Parathyroid adenoma (tissue), 2 donors: ENCODE results near the gene TRDN.
"Not testable (repeated sequence)": the region's sequence is repeated elsewhere in the genome, so short reads cannot be mapped to it uniquely, and the experiment has no call there.

Source experiments
- H2AFZ ChIP-seq: fragments of 300-600 bp; sonication (generic); one replicate; pipeline ENCODE4 v1.7.0; 2017; ENCODE audit warnings: antibody characterized with exemption, mild to moderate bottlenecking
- H3K27ac ChIP-seq: fragments of 300-600 bp; sonication (generic); one replicate; pipeline ENCODE4 v1.7.0; 2017
- H3K27me3 ChIP-seq: fragments of 300-600 bp; sonication (generic); one replicate; pipeline ENCODE4 v1.7.0; 2017; ENCODE audit warnings: low read length; ENCODE audit not compliant: control insufficient read depth, insufficient read depth
- H3K36me3 ChIP-seq: fragments of 300-600 bp; sonication (generic); one replicate; pipeline ENCODE4 v1.7.0; 2017; ENCODE audit warnings: low read length; ENCODE audit not compliant: control insufficient read depth, insufficient read depth
- H3K4me1 ChIP-seq: fragments of 300-600 bp; sonication (generic); one replicate; pipeline ENCODE4 v1.7.0; 2017; ENCODE audit warnings: control low read depth
- H3K4me2 ChIP-seq: fragments of 300-600 bp; sonication (generic); one replicate; pipeline ENCODE4 v1.7.0; 2017; ENCODE audit warnings: low read length
- H3K4me3 ChIP-seq: fragments of 300-600 bp; sonication (generic); one replicate; pipeline ENCODE4 v1.7.0; 2017; ENCODE audit warnings: low read depth, low read length
- H3K79me2 ChIP-seq: fragments of 300-600 bp; sonication (generic); one replicate; pipeline ENCODE4 v1.7.0; 2017; ENCODE audit warnings: control low read depth
- H3K9ac ChIP-seq: fragments of 300-600 bp; sonication (generic); one replicate; pipeline ENCODE4 v1.7.0; 2017; ENCODE audit warnings: mild to moderate bottlenecking
- H3K9me3 ChIP-seq: fragments of 300-600 bp; sonication (generic); one replicate; pipeline ENCODE4 v1.7.0; 2017; ENCODE audit warnings: low read length; ENCODE audit not compliant: control insufficient read depth
- CTCF ChIP-seq: fragments of 300-600 bp; sonication (generic); IDR thresholded peaks from one replicate; pipeline ENCODE4 v1.7.0; 2017; ENCODE audit warnings: antibody characterized with exemption, mild to moderate bottlenecking
- donor health status: primary hyperparathyroidism.

TRDN gene

GRCh38 chr6:123329337-123329736 lies 307.4 kb downstream of the TRDN start:
- TF ChIP-seq CTCF, result no peak
- no peak overlapping the region for H3K4me3 ChIP-seq
- H3K4me1 ChIP-seq, result no peaks in the 10 kb centered on the region
- H2AFZ ChIP-seq, result no peak overlapping the region
- no peaks in the 10 kb centered on the region for H3K36me3 ChIP-seq
- no peak overlapping the region for H3K9ac ChIP-seq
- no peaks in the 10 kb centered on the region for H3K79me2 ChIP-seq
- no peaks in the 10 kb centered on the region for H3K27me3 ChIP-seq
- no peaks in the 10 kb centered on the region for H3K9me3 ChIP-seq
- H3K27ac ChIP-seq, result no peak overlapping the region
- no peak overlapping the region for H3K4me2 ChIP-seq

DNA sequence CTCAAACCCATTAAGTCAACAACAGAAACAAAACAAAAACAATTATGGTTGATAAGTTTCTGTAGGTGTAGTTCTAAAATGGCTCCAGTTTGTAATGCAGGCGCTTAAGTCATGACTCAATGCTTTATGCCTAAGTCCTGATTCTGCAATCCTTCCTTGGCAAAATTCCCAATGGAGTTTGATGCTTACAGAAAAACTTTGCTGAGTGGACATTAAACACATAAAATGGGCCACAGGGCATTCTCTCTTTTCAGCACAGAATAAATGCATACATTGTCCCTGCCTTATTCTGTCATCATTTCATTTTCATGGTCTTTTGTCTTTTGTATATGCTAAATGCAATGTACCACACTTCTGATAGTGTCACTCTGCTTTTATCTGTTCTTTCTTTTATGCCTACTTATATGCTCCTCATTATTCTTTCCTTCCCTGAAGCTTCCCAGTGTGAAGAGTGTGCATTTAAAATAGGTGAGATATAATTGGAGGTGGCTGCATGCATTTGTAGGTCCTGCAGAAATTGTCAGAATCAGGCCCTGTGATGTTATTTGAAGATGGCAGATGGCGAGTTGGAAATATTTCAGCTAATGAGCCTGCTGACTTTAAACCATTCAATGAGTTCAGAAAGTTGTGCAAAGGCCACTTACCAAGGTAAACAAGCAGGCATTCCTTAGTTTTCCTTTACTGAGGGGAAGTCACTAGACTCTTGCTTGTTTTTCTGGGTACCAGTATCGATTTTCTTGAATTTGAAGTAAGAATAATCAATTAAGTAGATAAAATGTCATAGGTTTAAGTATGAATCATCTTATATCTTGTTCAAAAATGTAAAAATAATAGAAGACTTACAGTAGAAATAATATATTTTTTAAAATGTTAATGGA lies 313.1 kb downstream of the TRDN start:
- Histone ChIP-seq H2AFZ (no peak overlapping the region), H3K9ac (no peak overlapping the region), H3K4me2 (no peak overlapping the region), H3K36me3 (no peaks in the 10 kb centered on the region), H3K4me3 (no peak overlapping the region), H3K27me3 (no peaks in the 10 kb centered on the region), H3K9me3 (no peaks in the 10 kb centered on the region), H3K79me2 (no peaks in the 10 kb centered on the region), H3K4me1 (no peaks in the 10 kb centered on the region), H3K27ac (no peak overlapping the region)
- TF ChIP-seq CTCF, result no peak

DNA sequence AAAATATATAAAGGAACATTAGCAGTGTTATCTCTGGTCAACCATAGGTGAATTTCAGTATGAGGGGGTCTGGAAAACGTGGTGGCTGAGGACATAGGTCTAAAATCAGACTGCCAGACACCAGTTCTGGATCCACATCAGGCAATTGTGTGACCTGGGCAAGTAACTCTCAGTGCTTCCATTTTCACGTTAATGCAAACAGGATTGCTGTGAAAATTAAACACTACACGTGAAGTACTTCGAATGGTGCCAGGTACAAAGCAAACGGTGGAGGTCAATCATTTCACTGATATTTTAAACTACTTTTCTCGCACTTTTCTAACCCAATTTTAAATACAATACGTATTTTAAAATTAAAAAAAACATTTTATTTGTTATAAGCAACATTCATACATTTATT lies 315.7 kb downstream of the TRDN start:
- Histone ChIP-seq H3K27ac (no peak overlapping the region), H3K36me3 (no peaks in the 10 kb centered on the region), H3K4me2 (no peak overlapping the region), H3K4me1 (no peaks in the 10 kb centered on the region), H3K27me3 (no peaks in the 10 kb centered on the region), H3K4me3 (no peak overlapping the region), H3K79me2 (no peaks in the 10 kb centered on the region), H2AFZ (no peak overlapping the region), H3K9ac (no peak overlapping the region), H3K9me3 (no peaks in the 10 kb centered on the region)
- TF ChIP-seq CTCF, result no peak

DNA sequence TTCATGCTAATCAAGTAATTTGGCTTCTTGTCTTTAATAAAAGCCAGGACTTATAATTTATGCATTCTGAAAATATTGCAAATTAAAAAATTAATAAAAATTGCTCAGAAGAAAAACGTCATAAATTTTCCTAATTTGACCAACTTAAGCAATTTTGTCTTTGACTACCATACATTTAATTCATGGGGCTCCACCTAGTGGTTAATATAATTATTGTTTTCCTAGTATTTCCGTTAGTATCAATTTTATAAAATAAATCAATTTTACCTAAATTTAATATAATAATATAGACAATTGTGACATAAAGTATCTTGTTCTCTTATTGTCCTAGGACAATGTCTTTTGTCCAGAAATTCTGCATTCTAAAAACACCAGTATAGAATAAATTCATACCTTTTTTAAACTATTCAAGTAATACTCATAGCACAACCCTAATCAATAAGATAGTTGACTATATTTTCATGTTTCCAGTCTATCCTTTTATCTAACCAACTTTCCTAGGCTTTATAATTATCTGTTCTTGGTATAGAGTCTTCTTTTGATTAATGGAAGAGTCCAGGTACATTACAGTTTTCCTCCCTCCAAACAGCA lies 319.9 kb downstream of the TRDN start:
- Histone ChIP-seq H2AFZ (no peak overlapping the region), H3K79me2 (no peaks in the 10 kb centered on the region), H3K4me3 (no peak overlapping the region), H3K4me1 (no peaks in the 10 kb centered on the region), H3K9me3 (no peaks in the 10 kb centered on the region), H3K4me2 (no peak overlapping the region), H3K27ac (no peak overlapping the region), H3K27me3 (no peaks in the 10 kb centered on the region), H3K36me3 (no peaks in the 10 kb centered on the region), H3K9ac (no peak overlapping the region)
- TF ChIP-seq CTCF, result peak; percentile 45

DNA sequence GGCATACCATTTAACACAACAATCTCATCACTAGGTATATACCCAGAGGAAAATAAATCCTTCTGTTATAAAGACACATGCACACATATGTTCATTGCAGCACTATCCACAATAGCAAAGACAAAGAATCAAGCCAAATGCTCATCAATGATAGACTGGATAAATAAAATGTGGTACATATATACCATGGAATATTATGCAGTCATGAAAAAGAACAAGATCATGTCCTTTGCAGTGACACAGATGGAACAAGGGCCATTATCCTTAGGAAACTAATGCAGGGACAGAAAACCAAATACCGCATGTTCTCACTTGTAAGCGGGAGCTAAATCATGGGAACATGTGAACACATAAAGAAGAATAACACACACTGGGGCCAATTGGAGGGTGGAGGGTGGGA lies 322.3 kb downstream of the TRDN start:
- H3K4me2 ChIP-seq, H3K4me1 ChIP-seq, H3K9me3 ChIP-seq, H3K4me3 ChIP-seq, H2AFZ ChIP-seq, H3K79me2 ChIP-seq, H3K27me3 ChIP-seq, H3K36me3 ChIP-seq, H3K9ac ChIP-seq, H3K27ac ChIP-seq: not testable (repeated sequence)
